Ishikawa (cell line): ENCODE measurements around the gene ZNF367.

Experiments used
- CEBPB ChIP-seq: IDR thresholded peaks from 2 replicates; pipeline ENCODE4 v1.6.1; 2012
- CREB1 ChIP-seq: IDR thresholded peaks from 2 replicates; pipeline ENCODE4 v1.6.1; 2012; ENCODE audit warnings: low read depth
- EGR1 ChIP-seq: IDR thresholded peaks from 2 replicates; pipeline ENCODE4 v1.6.1; 2012
- EP300 ChIP-seq: IDR thresholded peaks from 2 replicates; pipeline ENCODE4 v1.6.1; 2012; ENCODE audit warnings: borderline replicate concordance
- FOXM1 ChIP-seq: IDR thresholded peaks from 2 replicates; pipeline ENCODE4 v1.6.1; 2012; ENCODE audit warnings: low read depth, borderline replicate concordance
- NFIC ChIP-seq: IDR thresholded peaks from 2 replicates; pipeline ENCODE4 v1.6.1; 2012
- RAD21 ChIP-seq: IDR thresholded peaks from 2 replicates; pipeline ENCODE4 v1.6.1; 2012; ENCODE audit warnings: low read depth
- TAF1 ChIP-seq: IDR thresholded peaks from 2 replicates; pipeline ENCODE4 v1.6.1; 2012; ENCODE audit warnings: low read depth, mild to moderate bottlenecking
- TCF12 ChIP-seq: IDR thresholded peaks from 2 replicates; pipeline ENCODE4 v1.6.1; 2012; ENCODE audit warnings: low read depth
- TEAD4 ChIP-seq: IDR thresholded peaks from 2 replicates; pipeline ENCODE4 v1.6.1; 2012
- YY1 ChIP-seq: IDR thresholded peaks from 2 replicates; pipeline ENCODE4 v1.6.1; 2012; ENCODE audit warnings: low read depth
- ZBTB7A ChIP-seq: IDR thresholded peaks from 2 replicates; pipeline ENCODE4 v1.6.1; 2012; ENCODE audit warnings: low read depth
- TF ChIP-seq, protein P1 (sequence below): IDR thresholded peaks from 2 replicates; pipeline ENCODE4 v1.6.1; 2012
- TF ChIP-seq, protein P2 (sequence below): IDR thresholded peaks from 2 replicates; pipeline ENCODE4 v1.6.1; 2012
- TF ChIP-seq, protein P3 (sequence below): IDR thresholded peaks from 2 replicates; pipeline ENCODE4 v1.6.1; 2012; ENCODE audit warnings: low read depth, mild to moderate bottlenecking

Gene ZNF367

DNA sequence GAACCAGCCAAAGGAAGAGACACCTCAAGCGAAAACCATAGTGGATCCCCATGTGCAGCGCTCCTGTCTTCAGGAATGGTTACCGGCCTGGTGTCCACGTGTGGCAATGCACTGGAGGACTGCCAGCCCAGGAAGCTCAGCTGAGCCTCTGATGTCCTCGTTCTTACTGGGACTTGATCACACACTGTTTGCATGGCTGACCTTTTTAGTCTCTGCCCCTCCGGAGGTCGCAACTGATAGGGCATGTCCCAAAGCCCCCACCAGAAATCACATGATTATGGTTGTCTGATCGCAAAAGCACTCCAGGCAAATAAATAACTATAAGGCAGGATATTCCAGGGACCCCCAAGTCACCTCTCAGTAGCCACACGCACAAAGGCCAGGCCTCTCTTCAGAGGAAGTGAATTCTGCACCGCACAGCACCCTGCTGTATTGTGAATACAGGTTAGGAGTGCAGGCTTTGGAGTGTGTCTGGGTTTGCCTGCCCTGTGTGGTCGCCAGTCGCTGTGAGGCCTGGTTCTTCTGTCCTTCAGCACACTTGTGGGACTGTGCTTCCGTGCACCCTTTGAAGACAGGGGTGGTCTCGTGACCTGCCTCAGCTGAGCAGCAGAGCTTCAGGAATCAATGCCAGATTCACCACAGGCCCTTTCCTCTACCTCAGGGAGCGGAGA, 18.4 kb upstream of the ZNF367 start:
- TF ChIP-seq, protein P1, sequence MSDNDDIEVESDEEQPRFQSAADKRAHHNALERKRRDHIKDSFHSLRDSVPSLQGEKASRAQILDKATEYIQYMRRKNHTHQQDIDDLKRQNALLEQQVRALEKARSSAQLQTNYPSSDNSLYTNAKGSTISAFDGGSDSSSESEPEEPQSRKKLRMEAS: no peak
- no peak for TF ChIP-seq TCF12
- no peak for TF ChIP-seq EGR1
- no peak for TF ChIP-seq FOXM1
- TF ChIP-seq ZBTB7A: no peak
- TF ChIP-seq YY1: no peak

DNA sequence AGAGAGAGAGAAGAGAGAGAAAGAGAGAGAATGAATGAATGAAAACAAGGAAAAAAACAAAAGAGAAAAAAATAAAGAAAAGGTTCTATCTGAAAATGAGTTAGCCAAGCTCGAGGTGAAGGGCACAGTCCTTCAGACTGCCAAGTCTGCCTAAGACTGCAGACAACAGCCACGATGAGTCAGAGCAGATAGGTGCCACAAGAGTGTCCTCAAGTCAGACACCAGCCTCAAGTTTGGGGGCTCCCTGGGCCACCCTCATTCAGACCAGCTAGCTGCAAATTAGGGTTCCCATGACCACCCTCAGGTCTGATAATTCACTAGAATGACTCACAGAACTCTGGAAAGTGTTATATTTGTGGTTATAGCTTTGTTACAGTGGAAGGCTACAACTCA, 17.9 kb upstream of the ZNF367 start:
- TF ChIP-seq, protein P2, sequence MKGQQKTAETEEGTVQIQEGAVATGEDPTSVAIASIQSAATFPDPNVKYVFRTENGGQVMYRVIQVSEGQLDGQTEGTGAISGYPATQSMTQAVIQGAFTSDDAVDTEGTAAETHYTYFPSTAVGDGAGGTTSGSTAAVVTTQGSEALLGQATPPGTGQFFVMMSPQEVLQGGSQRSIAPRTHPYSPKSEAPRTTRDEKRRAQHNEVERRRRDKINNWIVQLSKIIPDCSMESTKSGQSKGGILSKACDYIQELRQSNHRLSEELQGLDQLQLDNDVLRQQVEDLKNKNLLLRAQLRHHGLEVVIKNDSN: no peak
- no peak for TF ChIP-seq NFIC
- no peak for TF ChIP-seq ZBTB7A
- no peak for TF ChIP-seq EP300
- TF ChIP-seq RAD21: no peak
- TF ChIP-seq, protein P1: no peak
- no peak for TF ChIP-seq CEBPB
- TF ChIP-seq TAF1: no peak
- TF ChIP-seq YY1: no peak

DNA sequence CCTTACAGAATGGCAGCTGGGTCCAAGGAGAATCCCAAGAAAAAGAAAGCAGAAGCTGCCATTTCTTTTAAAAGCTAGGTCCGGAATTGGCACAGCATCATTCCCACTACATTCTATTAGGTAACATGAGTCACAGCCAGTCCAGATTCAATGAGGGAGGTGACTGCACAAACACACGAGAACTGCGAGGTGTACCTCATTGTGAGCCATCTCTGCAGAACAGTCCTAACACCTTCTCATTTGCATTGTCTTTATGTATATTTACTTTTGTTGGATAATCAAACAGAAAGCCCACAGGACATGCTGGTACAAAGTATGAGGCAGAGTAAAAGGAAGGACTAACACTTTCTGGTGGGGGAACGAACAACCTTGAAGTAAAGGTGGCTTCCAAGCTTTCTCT, 17.2 kb upstream of the ZNF367 start:
- TF ChIP-seq, protein P2: no peak
- TF ChIP-seq ZBTB7A (no peak), NFIC (no peak), RAD21 (no peak), TCF12 (no peak), CEBPB (no peak), EGR1 (no peak), CREB1 (no peak), TAF1 (no peak), FOXM1 (no peak), TEAD4 (no peak), YY1 (no peak), EP300 (no peak)
- TF ChIP-seq, protein P1: no peak
- TF ChIP-seq, protein P3, sequence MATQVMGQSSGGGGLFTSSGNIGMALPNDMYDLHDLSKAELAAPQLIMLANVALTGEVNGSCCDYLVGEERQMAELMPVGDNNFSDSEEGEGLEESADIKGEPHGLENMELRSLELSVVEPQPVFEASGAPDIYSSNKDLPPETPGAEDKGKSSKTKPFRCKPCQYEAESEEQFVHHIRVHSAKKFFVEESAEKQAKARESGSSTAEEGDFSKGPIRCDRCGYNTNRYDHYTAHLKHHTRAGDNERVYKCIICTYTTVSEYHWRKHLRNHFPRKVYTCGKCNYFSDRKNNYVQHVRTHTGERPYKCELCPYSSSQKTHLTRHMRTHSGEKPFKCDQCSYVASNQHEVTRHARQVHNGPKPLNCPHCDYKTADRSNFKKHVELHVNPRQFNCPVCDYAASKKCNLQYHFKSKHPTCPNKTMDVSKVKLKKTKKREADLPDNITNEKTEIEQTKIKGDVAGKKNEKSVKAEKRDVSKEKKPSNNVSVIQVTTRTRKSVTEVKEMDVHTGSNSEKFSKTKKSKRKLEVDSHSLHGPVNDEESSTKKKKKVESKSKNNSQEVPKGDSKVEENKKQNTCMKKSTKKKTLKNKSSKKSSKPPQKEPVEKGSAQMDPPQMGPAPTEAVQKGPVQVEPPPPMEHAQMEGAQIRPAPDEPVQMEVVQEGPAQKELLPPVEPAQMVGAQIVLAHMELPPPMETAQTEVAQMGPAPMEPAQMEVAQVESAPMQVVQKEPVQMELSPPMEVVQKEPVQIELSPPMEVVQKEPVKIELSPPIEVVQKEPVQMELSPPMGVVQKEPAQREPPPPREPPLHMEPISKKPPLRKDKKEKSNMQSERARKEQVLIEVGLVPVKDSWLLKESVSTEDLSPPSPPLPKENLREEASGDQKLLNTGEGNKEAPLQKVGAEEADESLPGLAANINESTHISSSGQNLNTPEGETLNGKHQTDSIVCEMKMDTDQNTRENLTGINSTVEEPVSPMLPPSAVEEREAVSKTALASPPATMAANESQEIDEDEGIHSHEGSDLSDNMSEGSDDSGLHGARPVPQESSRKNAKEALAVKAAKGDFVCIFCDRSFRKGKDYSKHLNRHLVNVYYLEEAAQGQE: no peak

DNA sequence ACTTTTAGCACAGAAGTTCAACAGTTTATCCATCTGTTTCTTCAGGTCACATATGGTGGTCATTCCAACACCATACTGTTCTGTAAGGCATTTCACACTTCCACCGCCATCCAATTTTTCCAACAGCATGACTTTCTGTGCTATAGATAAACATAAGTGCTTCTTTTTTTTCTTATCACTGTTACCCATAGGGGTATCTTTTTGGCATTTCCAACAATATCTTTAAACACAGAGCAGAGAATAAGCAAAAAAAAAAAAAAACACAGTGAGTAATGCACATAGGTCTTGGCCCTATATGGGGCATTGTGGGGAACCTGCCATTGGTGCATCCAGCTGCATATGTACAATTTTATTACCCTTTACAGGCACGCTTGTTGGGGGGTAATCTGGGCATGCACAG, 12.2 kb upstream of the ZNF367 start:
- no peak for TF ChIP-seq CEBPB
- TF ChIP-seq TCF12: no peak
- TF ChIP-seq, protein P2: no peak
- no peak for TF ChIP-seq EGR1
- TF ChIP-seq, protein P1: no peak
- TF ChIP-seq, protein P3: no peak
- TF ChIP-seq ZBTB7A: no peak
- TF ChIP-seq EP300: no peak
- no peak for TF ChIP-seq TEAD4
- no peak for TF ChIP-seq YY1
- no peak for TF ChIP-seq RAD21
- no peak for TF ChIP-seq NFIC
- no peak for TF ChIP-seq FOXM1
- TF ChIP-seq CREB1: no peak
- no peak for TF ChIP-seq TAF1

DNA sequence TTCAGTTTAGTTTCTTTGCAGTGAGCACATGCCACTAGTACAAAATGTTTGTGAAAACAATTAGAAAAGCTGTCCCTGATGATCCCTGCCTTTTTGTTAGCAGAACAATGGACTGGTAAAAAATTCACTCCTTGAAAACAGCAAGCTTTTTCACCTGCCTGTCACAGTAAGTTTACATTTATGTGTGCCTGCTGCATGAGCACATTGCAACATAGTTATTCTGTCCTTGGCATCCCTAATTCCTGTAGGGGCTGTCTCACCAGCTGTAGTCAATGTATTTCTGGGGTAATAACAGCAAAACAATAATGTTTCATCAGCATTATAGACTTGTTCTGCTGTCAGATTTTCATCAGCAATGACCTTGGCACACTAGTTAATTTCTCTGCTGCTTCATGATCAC, 11.6 kb upstream of the ZNF367 start:
- no peak for TF ChIP-seq FOXM1
- TF ChIP-seq TCF12: no peak
- TF ChIP-seq, protein P2: no peak
- TF ChIP-seq EP300: no peak
- TF ChIP-seq, protein P3: no peak
- no peak for TF ChIP-seq CEBPB
- TF ChIP-seq CREB1: no peak
- TF ChIP-seq, protein P1: no peak
- no peak for TF ChIP-seq ZBTB7A
- no peak for TF ChIP-seq EGR1
- no peak for TF ChIP-seq NFIC
- TF ChIP-seq TEAD4: no peak
